Measurements from ENCODE around the gene ERN1. TPM values are rescaled to one million over a fixed set of nuclear protein-coding genes. Genes with fewer than 3 reads are reported as not detected.

ERN1 gene
- total RNA-seq, 1 donor = 12.7 TPM

GRCh38 chr17:64066716-64067115 lies 63.2 kb downstream of the ERN1 start:
- no peak for DNase-seq (ENCODE audit: insufficient read length, low spot score, missing footprints)
- no peaks in the 10 kb centered on the region for H3K4me1 ChIP-seq (ENCODE audit: insufficient read depth, low read length)
- H2AFZ ChIP-seq (ENCODE audit: low read length) = no peak overlapping the region
- no peaks in the 10 kb centered on the region for H4K20me1 ChIP-seq (ENCODE audit: insufficient read depth, low read length)
- TF ChIP-seq, protein P1, sequence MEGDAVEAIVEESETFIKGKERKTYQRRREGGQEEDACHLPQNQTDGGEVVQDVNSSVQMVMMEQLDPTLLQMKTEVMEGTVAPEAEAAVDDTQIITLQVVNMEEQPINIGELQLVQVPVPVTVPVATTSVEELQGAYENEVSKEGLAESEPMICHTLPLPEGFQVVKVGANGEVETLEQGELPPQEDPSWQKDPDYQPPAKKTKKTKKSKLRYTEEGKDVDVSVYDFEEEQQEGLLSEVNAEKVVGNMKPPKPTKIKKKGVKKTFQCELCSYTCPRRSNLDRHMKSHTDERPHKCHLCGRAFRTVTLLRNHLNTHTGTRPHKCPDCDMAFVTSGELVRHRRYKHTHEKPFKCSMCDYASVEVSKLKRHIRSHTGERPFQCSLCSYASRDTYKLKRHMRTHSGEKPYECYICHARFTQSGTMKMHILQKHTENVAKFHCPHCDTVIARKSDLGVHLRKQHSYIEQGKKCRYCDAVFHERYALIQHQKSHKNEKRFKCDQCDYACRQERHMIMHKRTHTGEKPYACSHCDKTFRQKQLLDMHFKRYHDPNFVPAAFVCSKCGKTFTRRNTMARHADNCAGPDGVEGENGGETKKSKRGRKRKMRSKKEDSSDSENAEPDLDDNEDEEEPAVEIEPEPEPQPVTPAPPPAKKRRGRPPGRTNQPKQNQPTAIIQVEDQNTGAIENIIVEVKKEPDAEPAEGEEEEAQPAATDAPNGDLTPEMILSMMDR (IDR thresholded peaks at IDR 0.05; ENCODE audit: extremely low read depth, low read depth, low read length) = no peak
- H3K27ac ChIP-seq (ENCODE audit: low read depth, low read length) = no peak overlapping the region
- no peaks in the 10 kb centered on the region for H3K79me2 ChIP-seq (ENCODE audit: insufficient read depth, low read length)
- H3K4me3 ChIP-seq (ENCODE audit: insufficient read depth, low read length) = no peak overlapping the region
- no peak overlapping the region for H3K4me2 ChIP-seq (ENCODE audit: insufficient read depth, low read length)
- no peaks in the 10 kb centered on the region for H3K27me3 ChIP-seq (ENCODE audit: insufficient read depth, low read length)
- peaks cover 9% of the 10 kb centered on the region for H3K9me3 ChIP-seq (ENCODE audit: low read depth, low read length)
- H3K36me3 ChIP-seq (ENCODE audit: insufficient read depth, low read length) = peaks cover 49% of the 10 kb centered on the region

GRCh38 chr17:64065161-64065560 lies 64.8 kb downstream of the ERN1 start:
- Histone ChIP-seq H3K4me3 (ENCODE audit: insufficient read depth, low read length) (no peak overlapping the region), H2AFZ (ENCODE audit: low read length) (no peak overlapping the region), H4K20me1 (ENCODE audit: insufficient read depth, low read length) (no peaks in the 10 kb centered on the region), H3K79me2 (ENCODE audit: insufficient read depth, low read length) (no peaks in the 10 kb centered on the region), H3K27ac (ENCODE audit: low read depth, low read length) (no peak overlapping the region), H3K4me1 (ENCODE audit: insufficient read depth, low read length) (no peaks in the 10 kb centered on the region), H3K9me3 (ENCODE audit: low read depth, low read length) (peaks cover 9% of the 10 kb centered on the region), H3K4me2 (ENCODE audit: insufficient read depth, low read length) (no peak overlapping the region), H3K27me3 (ENCODE audit: insufficient read depth, low read length) (no peaks in the 10 kb centered on the region), H3K36me3 (ENCODE audit: insufficient read depth, low read length) (peaks cover 46% of the 10 kb centered on the region)
- no peak for DNase-seq (ENCODE audit: insufficient read length, low spot score, missing footprints)
- TF ChIP-seq, protein P1 (IDR thresholded peaks at IDR 0.05; ENCODE audit: extremely low read depth, low read depth, low read length) = no peak

DNA sequence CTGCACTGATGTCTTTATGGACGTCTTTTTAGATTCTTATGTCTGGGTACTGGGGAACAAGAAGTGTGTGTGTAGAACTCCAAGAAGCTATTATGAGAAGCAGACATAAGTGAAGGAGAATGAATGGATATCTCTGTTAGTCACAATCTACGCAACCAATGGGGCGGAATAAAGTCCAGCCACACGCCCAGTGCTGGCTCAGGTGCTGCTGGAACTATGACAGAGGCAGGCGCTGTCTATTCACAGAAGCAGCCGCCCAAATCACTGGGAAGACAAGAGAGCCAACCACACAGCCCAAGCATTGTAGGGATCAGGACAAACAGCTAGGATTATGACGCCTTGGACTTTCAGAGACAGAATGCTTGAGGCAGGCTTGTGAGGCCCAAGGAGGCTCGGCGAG lies 65.6 kb downstream of the ERN1 start:
- peaks cover 38% of the 10 kb centered on the region for H3K36me3 ChIP-seq (ENCODE audit: insufficient read depth, low read length)
- no peak for DNase-seq (ENCODE audit: insufficient read length, low spot score, missing footprints)
- H4K20me1 ChIP-seq (ENCODE audit: insufficient read depth, low read length) = no peaks in the 10 kb centered on the region
- no peak overlapping the region for H2AFZ ChIP-seq (ENCODE audit: low read length)
- H3K27me3 ChIP-seq (ENCODE audit: insufficient read depth, low read length) = no peaks in the 10 kb centered on the region
- no peak overlapping the region for H3K27ac ChIP-seq (ENCODE audit: low read depth, low read length)
- TF ChIP-seq, protein P1 (IDR thresholded peaks at IDR 0.05; ENCODE audit: extremely low read depth, low read depth, low read length) = no peak
- no peaks in the 10 kb centered on the region for H3K79me2 ChIP-seq (ENCODE audit: insufficient read depth, low read length)
- no peak overlapping the region for H3K4me3 ChIP-seq (ENCODE audit: insufficient read depth, low read length)
- no peak overlapping the region for H3K4me2 ChIP-seq (ENCODE audit: insufficient read depth, low read length)
- peaks cover 2% of the 10 kb centered on the region for H3K9me3 ChIP-seq (ENCODE audit: low read depth, low read length)
- no peaks in the 10 kb centered on the region for H3K4me1 ChIP-seq (ENCODE audit: insufficient read depth, low read length)

- no peak overlapping the region for H3K4me3 ChIP-seq (ENCODE audit: insufficient read depth, low read length)
- peaks cover 38% of the 10 kb centered on the region for H3K36me3 ChIP-seq (ENCODE audit: insufficient read depth, low read length)
- H3K27ac ChIP-seq (ENCODE audit: low read depth, low read length) = no peak overlapping the region
- H3K79me2 ChIP-seq (ENCODE audit: insufficient read depth, low read length) = no peaks in the 10 kb centered on the region
- peak; percentile 56 for DNase-seq (ENCODE audit: insufficient read length, low spot score, missing footprints)
- no peak overlapping the region for H3K4me2 ChIP-seq (ENCODE audit: insufficient read depth, low read length)
- TF ChIP-seq, protein P1 (IDR thresholded peaks at IDR 0.05; ENCODE audit: extremely low read depth, low read depth, low read length) = peak; percentile 50
- no peaks in the 10 kb centered on the region for H4K20me1 ChIP-seq (ENCODE audit: insufficient read depth, low read length)
- H2AFZ ChIP-seq (ENCODE audit: low read length) = no peak overlapping the region
- no peaks in the 10 kb centered on the region for H3K9me3 ChIP-seq (ENCODE audit: low read depth, low read length)
- no peaks in the 10 kb centered on the region for H3K27me3 ChIP-seq (ENCODE audit: insufficient read depth, low read length)
- H3K4me1 ChIP-seq (ENCODE audit: insufficient read depth, low read length) = no peaks in the 10 kb centered on the region
Measured at GRCh38 chr17:64063766-64064224, 66.1 kb downstream of the ERN1 start.
